Activated B cell treated with CpG ODN at 0.5 μM for 24 hours (primary cell): Measurements from ENCODE around the gene KIF26B. TPM values are rescaled to one million over a fixed set of nuclear protein-coding genes. Genes with fewer than 3 reads are reported as not detected.

Experiments used
- ATAC-seq: fragments of 200-7000 bp; cut with Tn5 transposase; one replicate; pipeline ENCODE4 v1.10.0; 2021; ENCODE audit warnings: low read depth, mild to moderate bottlenecking, moderate library complexity
- CTCF ChIA-PET: fragments of 350-600 bp; sonication (Branson Sonifier 250); formaldehyde crosslinking; loops from one replicate; lab custom pipeline; 2021; ENCODE audit warnings: antibody characterized with exemption; lab: Charles Lee
- POLR2A ChIA-PET: fragments of 350-600 bp; sonication (Branson Sonifier 250); formaldehyde crosslinking; loops from one replicate; lab custom pipeline; 2021; ENCODE audit warnings: antibody characterized with exemption; lab: Charles Lee
- DNase-seq: peaks from one replicate; pipeline ENCODE4 v3.0.0; 2022
- H3K27ac Mint-ChIP-seq: one replicate; pipeline ENCODE4 v1.8.0; 2020; ENCODE audit warnings: mixed read lengths
- H3K27me3 Mint-ChIP-seq: one replicate; pipeline ENCODE4 v1.8.0; 2021; ENCODE audit warnings: mixed read lengths
- H3K36me3 Mint-ChIP-seq: one replicate; pipeline ENCODE4 v1.8.0; 2021; ENCODE audit warnings: low read depth, mixed read lengths
- H3K4me1 Mint-ChIP-seq: one replicate; pipeline ENCODE4 v1.8.0; 2021; ENCODE audit warnings: mixed read lengths
- H3K4me3 Mint-ChIP-seq: one replicate; pipeline ENCODE4 v1.8.0; 2020; ENCODE audit warnings: mild to moderate bottlenecking, mixed read lengths
- H3K9me3 Mint-ChIP-seq: one replicate; pipeline ENCODE4 v1.8.0; 2020; ENCODE audit warnings: mixed read lengths
- intact Hi-C: fragments of 100-400 bp; cut with micrococcal nuclease; formaldehyde crosslinking; loops from one replicate; pipeline ENCODE4 v1.15.1; 2024
- total RNA-seq: library from RNA; stranded (reverse); gene quantifications from 2 replicates; pipeline ENCODE4 v1.2.3, GENCODE V29; 2022
- TF ChIP-seq, protein P1 (sequence below): fragments of 200-600 bp; IDR thresholded peaks from one replicate; pipeline ENCODE4 v1.8.0; 2022; ENCODE audit warnings: antibody characterized with exemption, mild to moderate bottlenecking

Gene KIF26B
- total RNA-seq, 1 donor from 2014 or later = 1.7 TPM

GRCh38 chr1:245503548-245503947, 348.8 kb downstream of the KIF26B start:
- ATAC-seq (no peak), DNase-seq (no peak)
- H3K27me3 Mint-ChIP-seq = peaks cover 3% of the 10 kb centered on the region
- H3K9me3 Mint-ChIP-seq = no peaks in the 10 kb centered on the region
- H3K36me3 Mint-ChIP-seq = no peaks in the 10 kb centered on the region
- intact Hi-C loops = no loop called here
- CTCF ChIA-PET = no interaction called here
- no peak overlapping the region for H3K4me3 Mint-ChIP-seq
- H3K27ac Mint-ChIP-seq = no peak overlapping the region
- no peaks in the 10 kb centered on the region for H3K4me1 Mint-ChIP-seq
- POLR2A ChIA-PET = no interaction called here
- TF ChIP-seq, protein P1, sequence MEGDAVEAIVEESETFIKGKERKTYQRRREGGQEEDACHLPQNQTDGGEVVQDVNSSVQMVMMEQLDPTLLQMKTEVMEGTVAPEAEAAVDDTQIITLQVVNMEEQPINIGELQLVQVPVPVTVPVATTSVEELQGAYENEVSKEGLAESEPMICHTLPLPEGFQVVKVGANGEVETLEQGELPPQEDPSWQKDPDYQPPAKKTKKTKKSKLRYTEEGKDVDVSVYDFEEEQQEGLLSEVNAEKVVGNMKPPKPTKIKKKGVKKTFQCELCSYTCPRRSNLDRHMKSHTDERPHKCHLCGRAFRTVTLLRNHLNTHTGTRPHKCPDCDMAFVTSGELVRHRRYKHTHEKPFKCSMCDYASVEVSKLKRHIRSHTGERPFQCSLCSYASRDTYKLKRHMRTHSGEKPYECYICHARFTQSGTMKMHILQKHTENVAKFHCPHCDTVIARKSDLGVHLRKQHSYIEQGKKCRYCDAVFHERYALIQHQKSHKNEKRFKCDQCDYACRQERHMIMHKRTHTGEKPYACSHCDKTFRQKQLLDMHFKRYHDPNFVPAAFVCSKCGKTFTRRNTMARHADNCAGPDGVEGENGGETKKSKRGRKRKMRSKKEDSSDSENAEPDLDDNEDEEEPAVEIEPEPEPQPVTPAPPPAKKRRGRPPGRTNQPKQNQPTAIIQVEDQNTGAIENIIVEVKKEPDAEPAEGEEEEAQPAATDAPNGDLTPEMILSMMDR = no peak

- no peak overlapping the region for H3K27ac Mint-ChIP-seq
- TF ChIP-seq, protein P1 = no peak
- H3K9me3 Mint-ChIP-seq = peaks cover 2% of the 10 kb centered on the region
- ChIA-PET CTCF (no interaction called here), POLR2A (no interaction called here)
- no peak for DNase-seq
- no peak for ATAC-seq
- no peaks in the 10 kb centered on the region for H3K36me3 Mint-ChIP-seq
- peaks cover 2% of the 10 kb centered on the region for H3K27me3 Mint-ChIP-seq
- H3K4me1 Mint-ChIP-seq = peaks cover 1% of the 10 kb centered on the region
- intact Hi-C loops = no loop called here
- H3K4me3 Mint-ChIP-seq = no peak overlapping the region
These were observed 355.4 kb downstream of the KIF26B start for GRCh38 chr1:245510144-245510543.

DNA sequence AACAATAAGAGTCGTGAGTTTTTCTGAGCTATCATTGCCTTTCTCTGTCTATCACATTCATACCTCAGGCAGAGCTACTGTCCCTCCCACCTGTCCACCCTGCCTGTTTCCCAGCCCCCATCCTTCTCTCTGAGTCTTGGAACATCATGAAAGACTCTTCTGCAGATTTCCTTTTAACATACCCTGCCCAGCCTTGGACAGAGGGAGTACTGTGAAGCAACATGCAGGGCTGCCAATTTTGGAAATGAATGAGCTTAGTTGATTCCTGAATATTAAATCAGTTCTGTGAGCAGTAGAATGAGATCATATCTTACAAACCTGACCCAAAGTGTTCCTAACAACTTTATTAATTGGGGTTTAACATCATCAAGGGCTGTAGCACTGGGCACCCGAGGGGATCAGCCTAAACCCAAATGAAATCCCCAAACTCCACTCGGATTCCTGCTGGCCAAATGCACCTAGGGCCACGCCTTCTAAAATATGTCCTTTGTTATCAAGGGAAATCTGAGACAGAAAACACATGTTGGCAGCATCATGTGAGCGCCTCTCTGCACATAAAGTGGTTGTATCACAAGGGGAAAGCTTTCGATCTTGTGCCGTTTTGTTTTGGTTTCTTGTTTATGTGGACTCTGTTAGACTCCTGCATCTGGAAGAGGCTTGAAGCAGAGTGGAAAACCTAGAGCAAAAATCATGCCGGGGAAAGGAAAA, 357.6 kb downstream of the KIF26B start:
- Mint-ChIP-seq H3K4me3 (no peak overlapping the region), H3K36me3 (no peaks in the 10 kb centered on the region), H3K4me1 (peaks cover 1% of the 10 kb centered on the region), H3K9me3 (peaks cover 2% of the 10 kb centered on the region), H3K27me3 (peaks cover 2% of the 10 kb centered on the region), H3K27ac (no peak overlapping the region)
- ATAC-seq (no peak), DNase-seq (no peak)
- POLR2A ChIA-PET = no interaction called here
- intact Hi-C loops = no loop called here
- TF ChIP-seq, protein P1 = no peak
- CTCF ChIA-PET = no interaction called here

GRCh38 chr1:245512980-245513578, 358.3 kb downstream of the KIF26B start:
- TF ChIP-seq, protein P1 = no peak
- ATAC-seq = no peak
- peaks cover 2% of the 10 kb centered on the region for H3K27me3 Mint-ChIP-seq

DNA sequence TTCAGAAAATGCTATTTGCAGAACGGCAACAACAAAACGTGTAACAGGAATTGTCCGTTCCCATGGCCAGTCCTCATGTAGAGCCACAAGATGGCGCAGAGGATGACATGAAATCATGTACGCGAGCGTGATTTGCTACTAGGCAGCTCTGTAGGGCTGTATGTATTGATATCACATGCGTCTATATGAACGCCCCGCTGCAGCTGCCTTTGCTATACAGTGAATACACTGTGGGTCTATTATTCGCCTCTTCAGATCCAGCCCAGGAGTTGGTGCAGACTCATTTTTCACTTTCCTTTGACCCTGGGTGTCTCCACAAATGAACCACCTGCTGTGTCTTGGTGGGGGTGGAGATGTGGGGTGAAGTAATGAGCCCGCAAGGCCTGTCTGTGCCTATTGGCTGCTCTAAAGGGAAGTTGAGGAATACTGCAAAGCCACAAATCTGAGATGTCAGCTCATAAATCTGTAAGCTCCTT, 361.5 kb downstream of the KIF26B start:
- TF ChIP-seq, protein P1 = no peak
- no peak overlapping the region for H3K27ac Mint-ChIP-seq
- no peaks in the 10 kb centered on the region for H3K9me3 Mint-ChIP-seq
- H3K27me3 Mint-ChIP-seq = peaks cover 2% of the 10 kb centered on the region
- ChIA-PET CTCF (interaction anchor here (0.6 kb wide), 1 partner anchor 495 kb away, joined by 3 read pairs; no protein-coding TSS in a partner anchor), POLR2A (no interaction called here)
- intact Hi-C loops = loop anchor here (1.0 kb wide), 1 partner anchor 487 kb away; no protein-coding TSS in a partner anchor
- no peak overlapping the region for H3K4me3 Mint-ChIP-seq
- no peaks in the 10 kb centered on the region for H3K36me3 Mint-ChIP-seq
- ATAC-seq = no peak
- peaks cover 1% of the 10 kb centered on the region for H3K4me1 Mint-ChIP-seq
- DNase-seq = no peak

More at GRCh38 chr1:245512980-245513578, 358.3 kb downstream of the KIF26B start:
- intact Hi-C loops = no loop called here
- peaks cover 2% of the 10 kb centered on the region for H3K9me3 Mint-ChIP-seq
- POLR2A ChIA-PET = no interaction called here
- CTCF ChIA-PET = no interaction called here
- peaks cover 1% of the 10 kb centered on the region for H3K4me1 Mint-ChIP-seq
- H3K36me3 Mint-ChIP-seq = no peaks in the 10 kb centered on the region
- no peak for DNase-seq
- no peak overlapping the region for H3K27ac Mint-ChIP-seq
- no peak overlapping the region for H3K4me3 Mint-ChIP-seq
